Iris pigment epithelial cell (primary cell): ENCODE data around the gene ASCC3.
A peak's percentile ranks its signal among the peaks of the same experiment; 100 is the strongest.
"Not testable (repeated sequence)": the region's sequence is repeated elsewhere in the genome, so short reads cannot be mapped to it uniquely, and the experiment has no call there.

ENCODE experiments used
- DNase-seq: peaks from one replicate; pipeline ENCODE4 v3.0.0-alpha.2; 2011; ENCODE audit warnings: low read depth

The ASCC3 gene

DNA sequence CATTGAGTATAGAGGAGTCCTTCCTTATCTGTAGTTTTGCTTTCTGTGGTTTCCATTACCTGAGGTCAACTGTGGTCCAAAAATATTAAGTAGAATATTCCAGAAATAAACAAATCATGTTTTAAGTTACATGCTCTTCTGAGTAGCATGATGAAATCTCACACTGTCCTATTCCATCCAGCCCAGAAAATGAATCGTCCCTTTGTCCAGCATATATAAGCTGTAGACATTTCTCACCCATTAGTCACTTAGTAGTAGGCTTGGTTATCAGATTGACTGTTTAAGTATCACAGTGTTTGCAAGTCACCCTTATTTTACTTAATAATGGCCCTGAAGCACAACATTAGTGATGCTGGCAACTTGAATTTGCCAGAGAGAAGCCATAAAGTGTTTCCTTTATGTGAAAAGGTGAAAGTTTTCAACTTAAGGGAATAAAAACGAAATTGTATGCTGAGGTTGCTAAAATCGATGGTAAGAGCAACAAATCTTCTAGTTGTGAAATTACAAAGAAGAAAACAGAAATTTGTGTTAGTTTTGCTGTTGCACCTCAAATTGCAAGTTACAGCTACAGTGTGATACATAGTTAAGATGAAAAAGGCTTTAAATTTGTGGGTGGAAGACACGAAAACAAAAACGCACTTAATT lies 217.8 kb downstream of the ASCC3 start:
- DNase-seq = peak; percentile 93

- no peak for DNase-seq
Measured at GRCh38 chr6:100662264-100662663, 218.9 kb downstream of the ASCC3 start.

DNA sequence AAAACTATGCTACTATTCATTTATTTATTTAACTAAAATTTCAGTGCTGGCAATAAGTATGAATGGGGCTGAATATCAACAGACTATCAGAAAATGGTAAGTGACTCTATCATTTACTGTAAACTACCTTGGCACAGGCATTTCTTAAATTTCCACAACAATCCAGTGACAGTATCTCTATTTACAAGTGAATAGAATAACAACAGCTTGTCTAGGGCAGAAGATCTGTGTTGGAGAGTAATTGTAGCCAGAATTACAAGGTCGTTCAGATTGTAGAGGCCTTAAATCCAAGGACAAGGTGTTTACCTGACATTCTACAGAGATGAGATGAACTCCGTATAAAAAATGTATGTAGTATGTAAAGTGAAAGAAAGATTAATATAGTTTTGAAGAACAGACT lies 222.6 kb downstream of the ASCC3 start:
- no peak for DNase-seq

DNA sequence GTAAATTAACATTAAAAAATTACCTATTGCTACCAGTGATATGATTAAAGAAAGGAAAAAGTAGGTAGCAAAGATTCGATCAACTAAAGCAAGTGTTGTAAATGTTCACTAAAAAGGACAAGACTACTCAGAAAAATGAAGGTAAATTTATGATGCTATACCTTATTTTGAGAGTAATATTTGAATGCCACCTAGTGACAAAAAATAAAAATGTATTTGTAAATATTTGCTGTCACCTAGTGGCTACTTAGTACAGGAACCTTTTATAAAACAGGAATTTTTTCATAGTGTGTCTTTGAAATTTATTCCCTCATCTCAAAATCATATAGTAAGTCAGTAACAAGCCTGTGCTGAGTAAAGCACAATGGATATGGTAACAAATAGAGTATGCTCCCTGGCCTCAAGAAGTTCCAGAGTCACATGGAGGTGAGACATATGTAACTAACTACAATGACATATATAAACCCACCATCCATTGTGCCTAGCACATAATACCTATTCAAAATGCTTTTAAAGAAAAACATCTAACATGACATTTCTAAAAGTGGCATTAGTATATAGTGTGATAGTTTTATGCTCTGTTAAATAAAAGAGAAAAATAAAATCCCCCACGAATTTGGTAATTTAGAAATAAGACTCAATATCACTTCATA lies 223.3 kb downstream of the ASCC3 start:
- no peak for DNase-seq

GRCh38 chr6:100641147-100641546 lies 240.0 kb downstream of the ASCC3 start:
- not testable (repeated sequence) for DNase-seq

DNA sequence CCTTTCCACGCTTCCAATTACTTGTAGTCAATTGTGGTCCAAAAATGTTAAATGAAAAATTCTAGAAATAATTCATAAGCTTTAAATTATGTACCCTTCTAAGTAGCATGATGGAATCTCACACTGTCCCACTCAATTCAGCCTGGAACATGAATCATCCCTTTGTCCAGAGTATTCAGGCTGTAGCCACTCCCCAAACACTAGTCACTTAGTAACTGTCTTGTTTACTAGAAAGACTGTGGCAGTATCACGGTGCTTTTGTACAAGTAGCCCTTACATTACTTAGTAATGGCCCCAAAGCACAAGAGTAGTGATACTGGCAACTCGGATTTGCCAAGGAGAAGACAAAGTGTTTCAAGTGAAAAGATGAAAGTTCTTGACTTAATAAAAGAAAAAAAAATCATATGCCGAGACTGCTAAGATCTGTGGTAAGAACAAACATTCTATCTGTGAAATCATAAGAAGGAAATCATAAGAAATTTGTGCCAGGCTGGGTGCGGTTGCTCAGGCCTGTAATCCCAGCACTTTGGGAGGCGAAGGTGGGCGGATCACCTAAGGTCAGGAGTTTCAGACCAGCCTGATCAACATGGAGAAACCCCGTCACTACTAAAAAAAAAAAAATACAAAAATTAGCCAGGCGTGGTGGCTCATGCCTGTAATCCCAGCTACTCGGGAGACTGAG lies 247.9 kb downstream of the ASCC3 start:
- peak; percentile 92 for DNase-seq

GRCh38 chr6:100630536-100630935 lies 250.6 kb downstream of the ASCC3 start:
- no peak for DNase-seq

DNA sequence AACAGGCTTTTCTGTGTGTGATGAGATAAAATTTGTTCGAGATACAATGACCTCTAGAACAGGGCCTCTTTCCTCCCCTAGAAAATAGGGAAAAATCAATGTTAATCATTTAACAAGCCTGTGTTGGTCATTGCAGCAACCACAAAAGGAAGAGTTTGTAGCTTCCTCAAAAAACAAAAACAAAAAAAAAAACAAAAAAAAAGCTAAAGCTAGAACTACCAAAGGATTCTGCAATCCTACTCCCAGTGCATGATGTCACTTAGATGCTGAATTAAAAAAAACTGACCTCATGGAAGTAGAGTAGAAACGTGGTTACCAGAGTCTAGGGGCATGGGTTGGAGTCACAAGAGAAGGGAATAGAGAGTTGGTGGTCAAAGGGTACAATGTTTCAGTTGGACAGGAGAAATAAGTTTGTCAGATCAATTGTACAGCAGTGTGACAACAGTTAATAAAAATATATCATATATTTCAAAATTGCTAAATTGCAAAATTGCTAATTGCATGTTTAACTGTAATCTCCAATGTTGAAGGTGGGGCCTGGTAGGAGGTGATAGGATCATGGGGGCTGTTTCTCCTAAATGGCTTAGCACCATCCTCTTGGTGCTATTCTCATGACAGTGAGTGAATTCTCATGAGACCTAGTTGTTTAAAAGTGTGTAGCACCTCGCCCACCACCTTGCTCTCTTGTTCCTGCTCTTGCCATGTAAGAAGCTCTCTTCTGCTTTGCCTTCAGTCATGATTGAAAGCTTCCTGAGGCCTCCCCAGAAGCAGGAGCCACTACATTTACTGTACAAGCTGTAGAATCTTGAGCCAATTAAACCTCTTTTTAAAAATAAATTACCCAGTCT lies 253.0 kb downstream of the ASCC3 start:
- DNase-seq = no peak

DNA sequence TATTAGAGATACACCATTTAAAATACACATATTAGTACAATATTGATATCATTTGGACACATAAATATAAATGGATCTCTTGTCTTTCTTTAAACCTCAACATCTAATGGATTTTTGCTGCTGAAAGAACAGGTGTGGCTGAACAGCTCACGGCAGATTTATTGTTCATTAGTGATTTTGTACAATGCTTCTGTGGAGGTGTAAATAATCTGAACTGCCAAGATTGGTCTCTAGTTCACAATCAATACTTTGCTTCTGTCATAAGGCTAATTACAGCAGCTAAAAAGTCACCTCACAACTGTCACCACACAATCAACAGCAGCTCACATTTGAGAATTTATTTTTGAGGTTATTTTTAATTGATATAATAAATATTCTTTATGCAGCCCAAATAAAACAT lies 254.4 kb downstream of the ASCC3 start:
- no peak for DNase-seq

DNA sequence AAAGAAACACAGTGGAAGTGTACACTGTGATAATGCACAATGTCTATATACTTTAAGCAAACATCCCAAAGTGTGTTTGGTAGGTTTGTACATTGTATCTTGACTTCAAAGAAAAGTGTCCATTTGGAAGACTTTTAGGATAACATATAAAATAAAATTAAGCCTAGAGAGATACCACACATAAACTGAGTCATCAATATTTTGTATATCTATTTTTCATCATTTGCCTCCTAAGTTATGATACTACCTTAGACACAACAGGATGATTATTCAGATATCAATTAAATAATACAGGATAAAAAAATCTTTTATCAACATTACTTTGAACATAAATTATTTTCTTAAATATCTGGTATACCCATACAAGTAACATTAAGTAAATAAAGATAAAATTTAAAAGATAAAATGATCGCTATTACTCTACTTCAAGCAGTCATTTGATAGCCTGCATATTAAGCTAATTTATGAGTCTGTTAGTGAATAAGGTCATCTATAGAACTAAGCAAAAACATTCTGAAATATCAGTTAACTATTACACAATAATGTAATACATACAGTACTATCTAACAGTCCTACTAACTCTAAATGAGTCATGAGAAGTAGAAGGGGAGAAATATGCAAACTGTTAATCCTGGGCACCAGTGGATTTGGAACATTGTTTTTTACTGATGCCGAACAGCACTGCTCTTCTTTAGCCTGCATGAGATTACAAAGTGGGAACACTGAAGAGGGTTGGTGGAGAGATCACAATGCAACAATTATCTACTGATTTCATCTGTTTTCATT lies 258.0 kb downstream of the ASCC3 start:
- peak; percentile 84 for DNase-seq

GRCh38 chr6:100620085-100620840 lies 260.9 kb downstream of the ASCC3 start:
- DNase-seq = peak; percentile 95

DNA sequence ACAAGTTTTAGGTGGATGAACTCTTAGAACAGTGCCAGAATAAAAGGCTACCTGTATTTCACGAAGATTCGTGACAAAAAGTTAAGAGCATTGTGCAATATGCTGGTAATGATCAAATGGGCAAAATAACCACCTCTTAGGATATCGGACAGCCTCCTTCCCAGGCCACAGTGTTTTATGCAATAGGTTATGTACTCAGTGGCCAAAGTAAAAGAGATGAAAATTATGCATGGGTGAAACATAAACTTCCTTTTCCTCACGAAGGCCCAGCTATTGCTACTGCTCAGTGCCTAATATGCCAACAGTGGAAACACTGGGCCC lies 262.8 kb downstream of the ASCC3 start:
- DNase-seq = no peak

- DNase-seq = peak; percentile 77
Measured at GRCh38 chr6:100617633-100618350, 263.3 kb downstream of the ASCC3 start.

- no peak for DNase-seq
Measured at GRCh38 chr6:100614933-100615332, 266.2 kb downstream of the ASCC3 start.

DNA sequence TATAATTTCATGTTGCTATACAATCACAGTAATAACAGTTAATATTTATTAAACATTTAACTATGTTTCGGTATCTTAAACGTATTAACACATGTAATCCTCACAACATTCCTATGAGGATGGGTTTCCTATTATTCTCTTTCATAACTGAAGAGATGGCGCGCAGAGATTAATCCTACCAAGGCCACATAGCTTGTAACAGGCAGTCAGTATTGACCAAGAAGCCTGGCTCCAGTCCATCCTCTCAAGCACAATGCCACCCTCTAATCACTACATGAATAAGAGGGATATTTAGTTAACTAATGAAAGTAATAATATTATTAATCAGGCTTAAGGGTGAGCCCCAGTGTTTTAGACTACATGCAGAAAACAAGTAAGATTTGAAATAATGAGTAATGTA lies 266.7 kb downstream of the ASCC3 start:
- peak; percentile 11 for DNase-seq

GRCh38 chr6:100613656-100614055 lies 267.5 kb downstream of the ASCC3 start:
- DNase-seq = peak; percentile 7

GRCh38 chr6:100612094-100612493 lies 269.0 kb downstream of the ASCC3 start:
- no peak for DNase-seq

DNA sequence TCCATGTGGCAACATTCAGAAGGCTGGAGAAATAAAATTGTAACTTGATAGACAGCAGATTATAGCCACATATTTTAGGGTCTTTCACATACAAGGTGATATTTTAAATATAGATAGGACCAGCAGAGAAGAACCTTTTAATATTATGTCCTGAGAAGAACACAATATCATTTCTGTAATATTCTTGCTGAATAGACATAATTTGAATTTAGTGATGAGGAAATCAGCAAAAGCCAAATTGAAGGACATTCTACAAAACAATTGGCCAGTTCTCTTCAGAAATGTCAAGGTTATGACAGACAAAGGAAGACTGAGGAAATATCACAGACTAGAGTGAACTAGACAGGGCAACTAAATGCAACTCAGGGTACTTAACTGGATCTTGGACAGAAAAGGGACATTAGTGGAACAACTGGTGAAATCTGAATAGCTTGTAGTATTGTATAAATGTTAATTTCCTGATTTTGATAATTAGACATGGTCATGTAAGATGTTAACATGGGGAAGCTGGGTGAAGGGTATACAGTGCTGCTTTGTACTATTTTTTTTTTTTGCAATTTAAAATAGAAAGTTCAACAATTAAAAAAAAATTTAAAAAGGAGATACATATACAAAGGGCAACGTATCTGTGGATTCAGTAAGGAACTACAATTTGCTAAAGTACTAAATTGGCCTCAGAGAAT lies 281.9 kb downstream of the ASCC3 start:
- no peak for DNase-seq

DNA sequence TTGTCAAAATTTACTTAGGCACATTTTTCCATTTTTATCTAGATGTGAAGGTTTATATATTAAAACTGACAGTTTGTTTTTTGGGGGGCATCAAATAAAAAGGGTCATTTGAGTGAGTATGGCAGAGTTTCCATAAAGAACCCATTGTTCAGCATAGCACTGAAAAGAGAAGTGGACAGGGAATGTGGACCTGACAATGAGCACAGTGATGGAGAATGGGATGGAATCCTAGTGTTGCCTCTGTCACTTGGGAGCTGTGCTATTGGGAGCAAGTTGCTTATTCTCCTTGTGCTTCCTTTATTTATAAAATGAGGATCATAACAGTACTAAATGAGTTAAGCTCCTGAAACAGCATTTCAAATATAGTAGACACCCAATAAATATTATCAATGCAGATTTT lies 285.7 kb downstream of the ASCC3 start:
- DNase-seq = no peak

- DNase-seq = peak; percentile 6
Measured at GRCh38 chr6:100593522-100593921, 287.6 kb downstream of the ASCC3 start.
